Adrenal gland (tissue), 12 donors: ENCODE results near the gene ERI3. TPM values are rescaled to one million over a fixed set of nuclear protein-coding genes. Genes with fewer than 3 reads are reported as not detected.

Experiments
- DNase-seq, 7 donors: peaks; one replicate each; pipeline ENCODE4 v3.0.0-alpha.2; 2019 to 2020
- H3K27ac ChIP-seq, 5 donors: fragments of 200-600 bp; sonication (generic) in 4 of 5; 1 replicate in 3 of 5; 2 replicates in 2 of 5; pipeline versions ENCODE4 v1.5.1 to v1.8.0; 2016 to 2020; ENCODE audit warnings: mild to moderate bottlenecking in 1 of 5
- H3K27me3 ChIP-seq: fragments of 200-600 bp; 2 replicates; pipeline ENCODE4 v1.8.0; 2021
- H3K36me3 ChIP-seq, 2 donors: fragments of 200-600 bp; replicated peaks in 1 of 2; 1 replicate in 1 of 2; 2 replicates in 1 of 2; pipeline versions ENCODE4 v1.5.1 to v1.8.0; 2018 to 2022
- H3K4me1 ChIP-seq, 2 donors: fragments of 200-600 bp; replicated peaks in 1 of 2; 1 replicate in 1 of 2; 2 replicates in 1 of 2; pipeline versions ENCODE4 v1.5.1 to v1.8.0; 2018 to 2021
- H3K4me3 ChIP-seq, 4 donors: fragments of 200-600 bp; sonication (generic) in 3 of 4; one replicate each; pipeline ENCODE4 v1.5.1; 2016 to 2018
- H3K9me3 ChIP-seq, 3 donors: fragments of 200-600 bp; sonication (generic) in 1 of 3; replicated peaks in 1 of 3; 1 replicate in 2 of 3; 2 replicates in 1 of 3; pipeline versions ENCODE4 v1.5.1 to v1.8.0; 2016 to 2021
- CTCF ChIP-seq, 6 experiments: fragments of 450-650 bp in 4 of 6; fragments of 200-600 bp in 2 of 6; sonication (generic) in 1 of 6; IDR thresholded peaks; 1 replicate in 5 of 6; 2 replicates in 1 of 6; pipeline versions ENCODE4 v1.5.1 to v1.8.0; 2016 to 2021; ENCODE audit warnings: antibody characterized with exemption in 6 of 6, mild to moderate bottlenecking in 2 of 6, moderate library complexity in 1 of 6
- POLR2A ChIP-seq, 2 donors: fragments of 450-650 bp; IDR thresholded peaks; one replicate each; pipeline ENCODE4 v1.6.1; 2017; ENCODE audit warnings: antibody characterized with exemption in 2 of 2, mild to moderate bottlenecking in 2 of 2, moderate library complexity in 1 of 2
- WGBS, 4 donors: extraction: QIAGEN DNeasy Blood & Tissue Kit in 2 of 4; methylation state at CpG; one replicate each; pipeline versions ENCODE4 v1.1.5 to v1.1.7; 2013 to 2017; 5-methylcytosine and 5-hydroxymethylcytosine counted together
- intact Hi-C, 2 donors: fragments of 100-400 bp; cut with DNase I; formaldehyde crosslinking; loops; one replicate each; pipeline versions ENCODE4 v1.14.1 to v1.15.0; 2022 to 2023
- polyA plus RNA-seq, 3 donors: library from polyadenylated mRNA; stranded (reverse); fragments of 200-250 nt in 2 of 3; fragments of 350-450 nt in 1 of 3; fragmentation: Illumina TruSeq in 1 of 3; extraction: RNeasy Lipid Tissue Mini Kit (QIAGEN cat#74804) in 1 of 3; gene quantifications; one replicate each; pipeline ENCODE4 v1.2.3, GENCODE V29; 2013 to 2014
- total RNA-seq, 9 donors: library from RNA; depleted of rRNA in 4 of 9; stranded (reverse); fragments of >200 nt in 4 of 9; fragments of 120-200 nt in 1 of 9; fragmentation: NEBNext Ultra II Directional in 1 of 9; extraction: Animal tissue kit (Norgen Biotek cat#: 25700) in 1 of 9; gene quantifications; one replicate each; pipeline versions ENCODE4 v1.1.0 to v1.2.4, GENCODE V29; 2013 to 2023
- donor health status: healthy with polysubstance abuse.
- donor health status: Bipolar disorder and iron deficiency.
- donor health status: DM: yes; HTN: yes; CAD: no.
- donor health status: DM: no; HTN: no; CAD: no.
- donor health status: DM: no; HTN: no; CAD: no.
- donor health status: DM: yes; HTN: yes; CAD: no.

The ERI3 gene
- total and polyA plus RNA-seq, 12 donors = 33.8 to 68.4 (median 46.7) TPM

DNA sequence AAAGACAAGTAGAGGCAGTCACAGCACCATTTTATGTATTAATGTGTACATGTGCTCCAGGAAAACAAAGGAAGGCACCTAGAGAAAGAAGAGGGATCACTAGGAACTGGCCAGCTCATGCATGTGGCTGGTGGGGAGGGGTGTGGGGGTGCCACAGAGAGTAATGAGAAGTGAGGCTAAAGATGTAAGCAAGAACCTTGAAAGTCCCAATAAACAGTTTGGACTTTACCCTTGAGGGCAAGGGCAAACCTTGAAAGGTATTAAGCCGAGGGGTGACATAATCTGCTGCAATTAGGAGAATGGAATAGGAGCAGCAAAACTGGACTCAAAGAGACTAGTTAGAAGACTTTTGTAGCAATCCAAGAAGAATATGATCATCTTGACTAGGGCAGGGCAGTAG is 51.5 kb downstream of the ERI3 start:
- WGBS, 4 donors = 53 to 75% (median 54%) methylated on average over 1 of the region's 1 CpG
- intact Hi-C loops = no loop called here
- H3K36me3 ChIP-seq = peaks cover 0 to 38% of the 10 kb centered on the region in 2 donors

DNA sequence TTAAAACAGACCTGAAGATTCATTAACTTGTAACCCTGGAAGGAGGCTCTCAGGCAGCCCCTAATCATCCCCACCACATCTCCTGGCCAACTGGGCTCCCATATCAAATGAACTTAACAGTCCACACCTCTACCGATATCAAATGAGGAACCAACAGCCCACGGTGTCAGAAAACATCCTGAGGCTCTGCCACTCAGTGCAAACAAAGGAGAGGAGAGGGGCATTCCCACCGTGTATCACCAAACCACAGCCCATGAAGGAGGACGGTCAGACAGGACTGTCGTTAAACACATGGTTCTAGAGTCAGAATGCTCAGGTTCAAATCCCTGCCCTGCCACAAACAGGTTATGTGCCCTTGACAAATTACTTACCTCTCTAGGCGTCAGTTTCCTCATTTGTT is 52.5 kb downstream of the ERI3 start:
- WGBS, 4 donors = 84 to 96% (median 88%) methylated on average over 6 of the region's 6 CpGs
- intact Hi-C loops = no loop called here
- Histone ChIP-seq H3K9me3 (no peaks in the 10 kb centered on the region), H3K27me3 (no peaks in the 10 kb centered on the region), H3K27ac (no peak overlapping the region), H3K4me3 (no peak overlapping the region), H3K4me1 (no peaks in the 10 kb centered on the region), H3K36me3 (peaks cover 0 to 37% of the 10 kb centered on the region in 2 donors)
- no peak for DNase-seq
- TF ChIP-seq CTCF (IDR thresholded peaks at IDR 0.05) (no peak), POLR2A (IDR thresholded peaks at IDR 0.05) (no peak)

More for the DNA sequence above, 51.5 kb downstream of the ERI3 start:
- H3K27ac ChIP-seq = no peak overlapping the region
- no peaks in the 10 kb centered on the region for H3K4me1 ChIP-seq
- TF ChIP-seq CTCF (IDR thresholded peaks at IDR 0.05) (no peak), POLR2A (IDR thresholded peaks at IDR 0.05) (no peak)
- H3K4me3 ChIP-seq = no peak overlapping the region
- H3K27me3 ChIP-seq = no peaks in the 10 kb centered on the region
- DNase-seq = no peak
- H3K9me3 ChIP-seq = no peaks in the 10 kb centered on the region

DNA sequence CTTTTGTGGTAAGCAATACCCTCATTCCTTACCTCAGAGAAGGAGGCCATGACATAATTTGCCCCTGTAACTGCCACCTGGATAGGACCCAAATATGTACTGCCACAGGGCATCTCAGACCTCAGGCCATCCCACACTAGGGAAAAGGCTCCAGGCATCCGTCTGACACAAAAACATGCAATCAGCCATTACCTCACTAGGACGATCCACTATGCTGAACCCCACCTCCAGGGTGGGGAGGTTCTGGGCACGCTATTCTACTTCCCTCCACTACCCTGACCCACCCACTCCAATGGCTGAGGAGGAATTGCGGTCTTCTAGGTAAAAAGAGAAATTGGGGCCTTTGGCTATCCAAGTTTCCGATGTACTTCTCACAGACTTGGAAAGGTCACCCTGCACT is 53.6 kb downstream of the ERI3 start:
- Histone ChIP-seq H3K4me1 (no peaks in the 10 kb centered on the region), H3K27me3 (no peaks in the 10 kb centered on the region), H3K4me3 (no peak overlapping the region), H3K27ac (no peak overlapping the region), H3K9me3 (no peaks in the 10 kb centered on the region), H3K36me3 (peaks cover 0 to 30% of the 10 kb centered on the region in 2 donors)
- intact Hi-C loops = no loop called here
- 88 to 94% (median 92%) methylated on average over 5 of the region's 5 CpGs for WGBS, 4 donors
- DNase-seq = no peak
- TF ChIP-seq CTCF (IDR thresholded peaks at IDR 0.05) (no peak), POLR2A (IDR thresholded peaks at IDR 0.05) (no peak)

DNA sequence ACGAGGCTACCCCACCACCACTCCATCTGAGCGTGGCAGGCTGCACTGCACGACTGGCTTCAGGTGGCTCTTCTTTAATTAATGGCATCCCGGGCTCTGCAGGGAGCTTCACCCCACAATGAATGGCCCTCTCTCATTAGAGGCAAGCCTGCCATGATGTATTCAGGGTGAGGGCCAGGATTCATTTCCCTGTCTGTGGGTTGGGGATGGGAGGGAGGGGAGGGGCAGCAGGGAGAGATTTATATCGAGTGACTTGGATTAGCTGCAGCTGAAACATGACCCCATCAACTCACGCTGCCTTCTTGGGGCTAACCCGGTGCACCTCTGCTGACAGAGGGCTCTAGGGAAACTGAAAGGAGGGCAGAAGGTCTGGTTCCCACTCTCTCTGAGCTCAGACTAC is 54.2 kb downstream of the ERI3 start:
- 57 to 77% (median 64%) methylated on average over 4 to 7 of the region's 7 CpGs for WGBS, 4 donors
- DNase-seq = no peak
- Histone ChIP-seq H3K4me3 (no peak overlapping the region), H3K4me1 (no peaks in the 10 kb centered on the region), H3K36me3 (peaks cover 0 to 24% of the 10 kb centered on the region in 2 donors), H3K27me3 (no peaks in the 10 kb centered on the region), H3K9me3 (no peaks in the 10 kb centered on the region), H3K27ac (no peak overlapping the region)
- intact Hi-C loops = no loop called here
- TF ChIP-seq CTCF (IDR thresholded peaks at IDR 0.05) (no peak), POLR2A (IDR thresholded peaks at IDR 0.05) (no peak)
